Tibial nerve (tissue), 4 donors: ENCODE measurements around the gene FAM90A1.
"Not testable (repeated sequence)": the region's sequence is repeated elsewhere in the genome, so short reads cannot be mapped to it uniquely, and the experiment has no call there.

Experiments used
- CTCF ChIP-seq, 5 experiments: fragments of 200-600 bp in 3 of 5; fragments of 450-650 bp in 2 of 5; sonication (generic) in 3 of 5; IDR thresholded peaks; one replicate each; pipeline ENCODE4 v1.5.1; 2016 to 2019; ENCODE audit warnings: antibody characterized with exemption in 5 of 5, mild to moderate bottlenecking in 3 of 5, moderate library complexity in 2 of 5
- EP300 ChIP-seq, 2 donors: sonication (generic); formaldehyde crosslinking; IDR thresholded peaks; one replicate each; pipeline ENCODE4 v1.6.1; 2017; ENCODE audit warnings: antibody characterized with exemption in 2 of 2, mild to moderate bottlenecking in 1 of 2
- POLR2A ChIP-seq, 2 donors: fragments of 450-650 bp; IDR thresholded peaks; one replicate each; pipeline ENCODE4 v1.6.1; 2017; ENCODE audit warnings: antibody characterized with exemption in 2 of 2, mild to moderate bottlenecking in 2 of 2, moderate library complexity in 2 of 2

- not testable (repeated sequence) for TF ChIP-seq EP300, CTCF, POLR2A (IDR thresholded peaks at IDR 0.05)
These were observed 3.8 kb downstream of the FAM90A1 start for GRCh38 chr12:8223646-8224045.
